H1 (cell line): ENCODE results near the gene KIFBP. TPM values are rescaled to one million over a fixed set of nuclear protein-coding genes. Genes with fewer than 3 reads are reported as not detected.

Source experiments
- CTCF ChIA-PET: fragments of 300-600 bp; sonication (Branson Sonifier 250); formaldehyde crosslinking; loops from one replicate; lab custom pipeline; 2021; ENCODE audit not compliant: partially characterized antibody; lab: Charles Lee
- POLR2A ChIA-PET: fragments of 300-600 bp; sonication (Branson Sonifier 250); formaldehyde crosslinking; loops from one replicate; lab custom pipeline; 2021; ENCODE audit warnings: inconsistent platforms; ENCODE audit not compliant: partially characterized antibody; lab: Charles Lee
- DNase-seq, 2 experiments: peaks; one replicate each; pipeline versions ENCODE4 v3.0.0 to v3.0.0-alpha.2; 2010 to 2022; ENCODE audit warnings: low spot score in 2 of 2, low read depth in 1 of 2, mixed read lengths in 1 of 2
- FAIRE-seq: peaks from 2 replicates; lab custom pipeline; 2011; peaks lifted over from hg19 to GRCh38; lab: Jason Lieb, UNC
- H2AFZ ChIP-seq: 2 replicates; pipeline ENCODE4 v1.8.1; 2012; ENCODE audit warnings: low read length, inconsistent platforms
- H2AK5ac ChIP-seq: 2 replicates; pipeline ENCODE4 v1.6.1; 2013; ENCODE audit warnings: low read depth, low read length
- H2BK120ac ChIP-seq: replicated peaks from 2 replicates; pipeline ENCODE3; 2013; ENCODE audit warnings: low read depth, low read length, inconsistent platforms
- H2BK12ac ChIP-seq: 2 replicates; pipeline ENCODE4 v1.6.1; 2013; ENCODE audit warnings: low read depth, low read length
- H2BK15ac ChIP-seq: 2 replicates; pipeline ENCODE4 v1.6.1; 2013; ENCODE audit warnings: low read length
- H2BK20ac ChIP-seq: 2 replicates; pipeline ENCODE4 v1.6.1; 2013; ENCODE audit warnings: low read length
- H2BK5ac ChIP-seq: 2 replicates; pipeline ENCODE4 v1.6.1; 2013; ENCODE audit warnings: low read depth, low read length
- H3K14ac ChIP-seq: 2 replicates; pipeline ENCODE4 v1.6.1; 2013; ENCODE audit warnings: inconsistent platforms; ENCODE audit not compliant: insufficient read length
- H3K18ac ChIP-seq: 2 replicates; pipeline ENCODE4 v1.6.1; 2013; ENCODE audit warnings: low read length; ENCODE audit errors: extremely low read depth
- H3K23ac ChIP-seq: 2 replicates; pipeline ENCODE4 v1.6.1; 2013; ENCODE audit warnings: inconsistent platforms; ENCODE audit not compliant: insufficient read length
- H3K23me2 ChIP-seq: 2 replicates; pipeline ENCODE4 v1.6.1; 2013; ENCODE audit warnings: low read depth, low read length
- H3K27ac ChIP-seq: 2 replicates; pipeline ENCODE4 v1.6.1; 2011; ENCODE audit warnings: low read depth, low read length, inconsistent platforms
- H3K27me3 ChIP-seq, 4 experiments: replicated peaks in 1 of 4; 1 replicate in 1 of 4; 2 replicates in 3 of 4; pipeline versions ENCODE4 v1.6.1 to v1.8.1; 2011 to 2013; ENCODE audit warnings: low read length in 3 of 4, mild to moderate bottlenecking in 3 of 4, inconsistent platforms in 2 of 4, mixed read lengths in 2 of 4, moderate library complexity in 1 of 4; ENCODE audit not compliant: control insufficient read depth in 3 of 4, insufficient read depth in 3 of 4; ENCODE audit errors: extremely low read depth in 1 of 4
- H3K36me3 ChIP-seq, 4 experiments: 2 replicates each; pipeline versions ENCODE4 v1.6.1 to v1.8.1; 2011 to 2013; ENCODE audit warnings: mild to moderate bottlenecking in 4 of 4, low read length in 3 of 4, moderate library complexity in 2 of 4, control low read depth in 1 of 4, inconsistent platforms in 1 of 4; ENCODE audit not compliant: insufficient read depth in 4 of 4, control insufficient read depth in 2 of 4
- H3K4ac ChIP-seq: replicated peaks from 2 replicates; pipeline ENCODE3; 2013; ENCODE audit warnings: low read length, low read depth, mixed read lengths, inconsistent platforms; ENCODE audit not compliant: insufficient read length
- H3K4me1 ChIP-seq, 4 experiments: replicated peaks in 1 of 4; 1 replicate in 1 of 4; 2 replicates in 3 of 4; pipeline versions ENCODE4 v1.6.1 to v1.8.1; 2011 to 2013; ENCODE audit warnings: low read length in 3 of 4, inconsistent platforms in 2 of 4, mixed read lengths in 1 of 4; ENCODE audit not compliant: insufficient read depth in 4 of 4, control insufficient read depth in 3 of 4
- H3K4me2 ChIP-seq, 2 experiments: 2 replicates each; pipeline versions ENCODE4 v1.6.1 to v1.8.1; 2011 to 2013; ENCODE audit warnings: low read depth in 2 of 2, low read length in 2 of 2, control low read depth in 1 of 2, inconsistent platforms in 1 of 2, mild to moderate bottlenecking in 1 of 2; ENCODE audit not compliant: insufficient read depth in 1 of 2
- H3K4me3 ChIP-seq, 4 experiments: fragments of 200-600, 300-600 bp in 1 of 4; sonication (generic), shearing (Covaris generic), sonication (Bioruptor Twin) in 1 of 4; 2 replicates each; pipeline versions ENCODE4 v1.5.1 to v1.8.1; 2011 to 2016; ENCODE audit warnings: low read length in 4 of 4, low read depth in 3 of 4, control low read depth in 2 of 4, inconsistent platforms in 2 of 4, mild to moderate bottlenecking in 2 of 4, mixed read lengths in 1 of 4, moderate library complexity in 1 of 4; ENCODE audit not compliant: insufficient read depth in 2 of 4; ENCODE audit errors: extremely low read depth in 1 of 4
- H3K56ac ChIP-seq: replicated peaks from 2 replicates; pipeline ENCODE3; 2013; ENCODE audit warnings: low read depth, mild to moderate bottlenecking, mixed read lengths, low read length, inconsistent platforms; ENCODE audit not compliant: insufficient read length
- H3K79me1 ChIP-seq: 2 replicates; pipeline ENCODE4 v1.6.1; 2013; ENCODE audit warnings: low read depth, low read length, control low read depth
- H3K79me2 ChIP-seq, 2 experiments: 2 replicates each; pipeline versions ENCODE4 v1.6.1 to v1.8.1; 2012 to 2013; ENCODE audit warnings: low read length in 2 of 2, mild to moderate bottlenecking in 2 of 2, inconsistent platforms in 1 of 2; ENCODE audit not compliant: insufficient read depth in 2 of 2, control insufficient read depth in 1 of 2
- H3K9ac ChIP-seq, 4 experiments: replicated peaks in 1 of 4; 1 replicate in 1 of 4; 2 replicates in 3 of 4; pipeline versions ENCODE4 v1.6.1 to v1.8.1; 2011 to 2013; ENCODE audit warnings: low read depth in 3 of 4, low read length in 3 of 4, control low read depth in 2 of 4, mild to moderate bottlenecking in 2 of 4, moderate library complexity in 2 of 4, inconsistent platforms in 1 of 4; ENCODE audit errors: extremely low read depth in 1 of 4
- H3K9me3 ChIP-seq, 2 experiments: 2 replicates each; pipeline versions ENCODE4 v1.6.1 to v1.8.1; 2012 to 2013; ENCODE audit warnings: mild to moderate bottlenecking in 2 of 2, moderate library complexity in 2 of 2, control low read depth in 1 of 2, inconsistent platforms in 1 of 2, low read depth in 1 of 2, low read length in 1 of 2, mixed read lengths in 1 of 2; ENCODE audit not compliant: insufficient read depth in 2 of 2
- H4K20me1 ChIP-seq, 2 experiments: replicated peaks in 1 of 2; 2 replicates each; pipeline versions ENCODE3 to v1.8.1; 2011 to 2013; ENCODE audit warnings: inconsistent platforms in 2 of 2, low read length in 2 of 2, mild to moderate bottlenecking in 1 of 2; ENCODE audit not compliant: insufficient read depth in 2 of 2, control insufficient read depth in 1 of 2
- H4K5ac ChIP-seq: 2 replicates; pipeline ENCODE4 v1.6.1; 2013; ENCODE audit warnings: low read length, low read depth, mixed read lengths, inconsistent platforms; ENCODE audit not compliant: insufficient read length
- H4K8ac ChIP-seq: 2 replicates; pipeline ENCODE4 v1.8.0; 2013; ENCODE audit warnings: mild to moderate bottlenecking, moderate library complexity, low read length, inconsistent platforms; ENCODE audit not compliant: insufficient read depth; ENCODE audit errors: extremely low read depth
- H4K91ac ChIP-seq: replicated peaks from 2 replicates; pipeline ENCODE3; 2013; ENCODE audit warnings: low read length, mixed read lengths, inconsistent platforms; ENCODE audit not compliant: insufficient read length
- ATF2 ChIP-seq: IDR thresholded peaks from 2 replicates; pipeline ENCODE4 v1.6.1; 2012; ENCODE audit warnings: low read length, inconsistent platforms
- CBX5 ChIP-seq: fragments of 300-800, 300-1000 bp; sonication (generic); IDR thresholded peaks from 2 replicates; pipeline ENCODE4 v1.7.1; 2016; ENCODE audit warnings: antibody characterized with exemption, low read length, low read depth
- CBX8 ChIP-seq: fragments of 300-800, 300-1000 bp; sonication (generic); IDR thresholded peaks from 2 replicates; pipeline ENCODE4 v1.7.1; 2016; ENCODE audit warnings: low read depth, low read length, borderline replicate concordance
- CTCF ChIP-seq, 3 experiments: IDR thresholded peaks; 1 replicate in 2 of 3; 2 replicates in 1 of 3; pipeline versions ENCODE4 v1.5.1 to v1.6.1; 2011; ENCODE audit warnings: low read length in 3 of 3, mild to moderate bottlenecking in 3 of 3, inconsistent platforms in 2 of 3, low read depth in 1 of 3, moderate library complexity in 1 of 3; ENCODE audit not compliant: insufficient read depth in 1 of 3; ENCODE audit errors: control extremely low read depth in 1 of 3
- GTF2F1 ChIP-seq: IDR thresholded peaks from 2 replicates; pipeline ENCODE4 v1.6.1; 2012; ENCODE audit warnings: low read depth, low read length, improper control_type of control experiment, borderline replicate concordance
- MAX ChIP-seq: IDR thresholded peaks from 2 replicates; pipeline ENCODE4 v1.6.1; 2012; ENCODE audit warnings: inconsistent platforms
- RFX5 ChIP-seq: IDR thresholded peaks from 2 replicates; pipeline ENCODE4 v1.6.1; 2011; ENCODE audit warnings: low read depth, low read length, improper control_type of control experiment, borderline replicate concordance
- RXRA ChIP-seq: IDR thresholded peaks from 2 replicates; pipeline ENCODE4 v1.6.1; 2011; ENCODE audit warnings: low read depth, mild to moderate bottlenecking, low read length, moderate library complexity; ENCODE audit not compliant: insufficient read depth
- TEAD4 ChIP-seq: IDR thresholded peaks from 2 replicates; pipeline ENCODE4 v1.6.1; 2012; ENCODE audit warnings: low read depth, low read length, inconsistent platforms, mixed read lengths
- WGBS, 2 experiments: shearing (Covaris generic) in 1 of 2; methylation state at CpG; one replicate each; pipeline versions ENCODE4 v1.1.6 to v1.1.7; 2013 to 2015; ENCODE audit warnings: low lambda C conversion rate in 2 of 2, mixed read lengths in 2 of 2, inconsistent platforms in 1 of 2, low coverage in 1 of 2, missing lambda C conversion rate in 1 of 2; ENCODE audit not compliant: insufficient replicate concordance in 2 of 2, insufficient coverage in 1 of 2, insufficient read length in 1 of 2; ENCODE audit errors: extremely low coverage in 1 of 2, missing lambda C conversion rate in 1 of 2; 5-methylcytosine and 5-hydroxymethylcytosine counted together
- polyA plus RNA-seq, 7 experiments: library from polyadenylated mRNA; depleted of rRNA in 3 of 7; stranded (reverse) in 5 of 7; unstranded in 2 of 7; fragments of >200 nt in 5 of 7; fragments of 200-250 nt in 2 of 7; gene quantifications; 1 replicate in 5 of 7; 2 replicates in 1 of 7; 4 replicates in 1 of 7; pipeline versions ENCODE4 v1.2.1 to v1.2.3, GENCODE V29; 2011 to 2013; ENCODE audit warnings: missing spikeins in 2 of 7, mixed read lengths in 2 of 7
- total RNA-seq: library from RNA; stranded (reverse); fragmentation: NEBNext Ultra II Directional; extraction: Animal tissue kit (Norgen Biotek cat#: 25700); gene quantifications from 2 replicates; pipeline ENCODE4 v1.2.1, GENCODE V29; 2021

The KIFBP gene
- total and polyA plus RNA-seq, 2 of the 8 experiments (the other 6 are each of a cell fraction or from before 2014, with no cell fraction given), result 17.3 to 34.6 TPM

- H4K5ac ChIP-seq, result no peak overlapping the region
- H3K23me2 ChIP-seq, result no peaks in the 10 kb centered on the region; the same call in 1 of the 2 replicates
- DNase-seq, result no peak
- H3K4me3 ChIP-seq, result no peak overlapping the region
- CTCF ChIA-PET, result no interaction called here
- WGBS, 2 experiments, result 89% methylated on average over 3 of the region's 3 CpGs; no CpG with 5 or more reads in 1 of the 2 experiments
- H2BK120ac ChIP-seq, result no peak overlapping the region
- no peaks in the 10 kb centered on the region for H3K4me1 ChIP-seq
- H2BK5ac ChIP-seq, result no peak overlapping the region
- no peak for FAIRE-seq
- no peak overlapping the region for H4K91ac ChIP-seq
- no peak overlapping the region for H2AFZ ChIP-seq
- H3K79me2 ChIP-seq, result peaks cover 4 to 54% of the 10 kb centered on the region in 2 experiments; a peak in 3 of 4 replicates
- H3K4ac ChIP-seq, result no peak overlapping the region
- no peak overlapping the region for H3K18ac ChIP-seq
- peaks cover 0 to 4% of the 10 kb centered on the region in 2 experiments for H4K20me1 ChIP-seq
- H4K8ac ChIP-seq, result no peak overlapping the region
- no peak overlapping the region for H3K27ac ChIP-seq
- H3K36me3 ChIP-seq, result peaks cover 0 to 13% (median 5%) of the 10 kb centered on the region in 4 experiments; a peak in 7 of 8 replicates
- peaks cover 4% of the 10 kb centered on the region; the same call in 1 of the 2 replicates for H3K79me1 ChIP-seq
- H3K4me2 ChIP-seq, result no peak overlapping the region
- no peak overlapping the region for H3K9ac ChIP-seq
- H3K56ac ChIP-seq, result no peak overlapping the region
- H2BK12ac ChIP-seq, result no peak overlapping the region
- H3K27me3 ChIP-seq, result no peaks in the 10 kb centered on the region
- no peak overlapping the region for H2AK5ac ChIP-seq
- H2BK20ac ChIP-seq, result no peak overlapping the region
- H3K23ac ChIP-seq, result no peak overlapping the region
- POLR2A ChIA-PET, result no interaction called here
- H3K9me3 ChIP-seq, result no peaks in the 10 kb centered on the region
- H3K14ac ChIP-seq, result no peak overlapping the region
- H2BK15ac ChIP-seq, result no peak overlapping the region
- TF ChIP-seq CBX8, result no peak
- no peak for TF ChIP-seq RFX5
- TF ChIP-seq CBX5, result no peak
- TF ChIP-seq RXRA, result no peak
- TF ChIP-seq MAX, result no peak
- no peak for TF ChIP-seq GTF2F1
- no peak for TF ChIP-seq TEAD4
- TF ChIP-seq CTCF (IDR thresholded peaks at IDR 0.05; ENCODE audit: control extremely low read depth in 1 of 3, insufficient read depth in 1 of 3, low read depth in 1 of 3, low read length in 3 of 3), result no peak
- no peak for TF ChIP-seq ATF2
Observed at GRCh38 chr10:68997211-68997610, 8.6 kb downstream of the KIFBP start.
